K562 (cell line): Measurements from ENCODE around the gene CERS6. TPM values are rescaled to one million over a fixed set of nuclear protein-coding genes. Genes with fewer than 3 reads are reported as not detected.

Experiments used
- CCAR2 ChIP-seq: fragments of 200-400 bp; formaldehyde crosslinking; IDR thresholded peaks from 2 replicates; pipeline ENCODE4 v1.6.1; 2017; ENCODE audit warnings: mild to moderate bottlenecking, low read depth, low read length
- KDM4B ChIP-seq, 2 experiments: fragments of 450-650 bp in 1 of 2; sonication (generic) in 1 of 2; IDR thresholded peaks; 2 replicates each; pipeline ENCODE4 v1.6.1; 2016 to 2017; ENCODE audit warnings: borderline replicate concordance in 2 of 2, antibody characterized with exemption in 1 of 2, low read depth in 1 of 2, mild to moderate bottlenecking in 1 of 2
- MLX ChIP-seq, 2 experiments: fragments of 450-650 bp in 1 of 2; sonication (generic) in 1 of 2; formaldehyde crosslinking; conservative IDR thresholded peaks; 2 replicates each; pipeline versions ENCODE4 v1.4.0 to v1.8.1; 2020 to 2022; ENCODE audit warnings: mild to moderate bottlenecking in 1 of 2, missing genetic modification reagents in 1 of 2
- RBM22 ChIP-seq: fragments of 200-400 bp; formaldehyde crosslinking; IDR thresholded peaks from 2 replicates; pipeline ENCODE4 v1.6.1; 2018; ENCODE audit warnings: low read length, low read depth; ENCODE audit not compliant: poor library complexity, severe bottlenecking
- ZNF407 ChIP-seq: fragments of 450-650 bp; IDR thresholded peaks from 2 replicates; pipeline ENCODE4 v1.6.1; 2016; ENCODE audit warnings: low read depth
- polyA plus RNA-seq, 8 experiments: library from polyadenylated mRNA; depleted of rRNA in 4 of 8; stranded (reverse) in 5 of 8; unstranded in 3 of 8; fragments of >200 nt; fragmentation: Nextera tagmentation in 2 of 8; fragmentation: Illumina TruSeq in 1 of 8; extraction: Ambion mirVana in 2 of 8; extraction: Trizol in 1 of 8; gene quantifications; 2 replicates each; pipeline versions ENCODE4 v1.2.1 to v1.2.3, GENCODE V29; 2011 to 2014; ENCODE audit warnings: inconsistent platforms in 1 of 8, missing spikeins in 1 of 8
- total RNA-seq, 7 experiments: library from RNA; depleted of rRNA in 6 of 7; stranded (reverse); fragments of >200 nt in 6 of 7; fragmentation: Illumina TruSeq in 2 of 7; extraction: Trizol in 2 of 7; gene quantifications; 2 replicates each; pipeline versions ENCODE4 v1.2.1 to v1.2.3, GENCODE V29; 2011 to 2021; ENCODE audit warnings: low replicate concordance in 1 of 7

CERS6 gene
- total and polyA plus RNA-seq, 9 of the 15 experiments (the other 6 are each of a cell fraction or from before 2014, with no cell fraction given), result 1.6 to 13.6 (median 11.4) TPM

GRCh38 chr2:168607992-168608391 lies 151.9 kb downstream of the CERS6 start (continued):
- TF ChIP-seq ZNF407 (no peak), MLX (CRISPR knock-in tag; conservative IDR thresholded peaks at IDR 0.05) (no peak), CCAR2 (no peak), RBM22 (no peak), KDM4B (IDR thresholded peaks at IDR 0.05; ENCODE audit: borderline replicate concordance in 2 of 2, low read depth in 1 of 2) (no peak)
